Fibroblast of mammary gland (primary cell): Measurements from ENCODE around the gene ADH6.

ENCODE experiments used
- DNase-seq: peaks from one replicate; pipeline ENCODE4 v3.0.0-alpha.2; 2010; ENCODE audit warnings: low read depth
- H3K4me3 ChIP-seq: 2 replicates; pipeline ENCODE4 v1.5.1; 2011; ENCODE audit warnings: low read depth, mild to moderate bottlenecking, low read length, moderate library complexity; ENCODE audit not compliant: control insufficient read depth
- TF ChIP-seq, protein P1 (sequence below): conservative IDR thresholded peaks from 2 replicates; pipeline ENCODE4 v1.5.1; 2011; ENCODE audit warnings: low read depth, low read length, inconsistent platforms; ENCODE audit not compliant: control insufficient read depth, insufficient read depth

The ADH6 gene

GRCh38 chr4:99207911-99208718 lies 10.9 kb downstream of the ADH6 start:
- TF ChIP-seq, protein P1, sequence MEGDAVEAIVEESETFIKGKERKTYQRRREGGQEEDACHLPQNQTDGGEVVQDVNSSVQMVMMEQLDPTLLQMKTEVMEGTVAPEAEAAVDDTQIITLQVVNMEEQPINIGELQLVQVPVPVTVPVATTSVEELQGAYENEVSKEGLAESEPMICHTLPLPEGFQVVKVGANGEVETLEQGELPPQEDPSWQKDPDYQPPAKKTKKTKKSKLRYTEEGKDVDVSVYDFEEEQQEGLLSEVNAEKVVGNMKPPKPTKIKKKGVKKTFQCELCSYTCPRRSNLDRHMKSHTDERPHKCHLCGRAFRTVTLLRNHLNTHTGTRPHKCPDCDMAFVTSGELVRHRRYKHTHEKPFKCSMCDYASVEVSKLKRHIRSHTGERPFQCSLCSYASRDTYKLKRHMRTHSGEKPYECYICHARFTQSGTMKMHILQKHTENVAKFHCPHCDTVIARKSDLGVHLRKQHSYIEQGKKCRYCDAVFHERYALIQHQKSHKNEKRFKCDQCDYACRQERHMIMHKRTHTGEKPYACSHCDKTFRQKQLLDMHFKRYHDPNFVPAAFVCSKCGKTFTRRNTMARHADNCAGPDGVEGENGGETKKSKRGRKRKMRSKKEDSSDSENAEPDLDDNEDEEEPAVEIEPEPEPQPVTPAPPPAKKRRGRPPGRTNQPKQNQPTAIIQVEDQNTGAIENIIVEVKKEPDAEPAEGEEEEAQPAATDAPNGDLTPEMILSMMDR = no peak
- H3K4me3 ChIP-seq = no peak overlapping the region
- DNase-seq = peak; percentile 44

GRCh38 chr4:99207069-99207743 lies 11.8 kb downstream of the ADH6 start:
- no peak overlapping the region for H3K4me3 ChIP-seq
- TF ChIP-seq, protein P1 = no peak
- no peak for DNase-seq

- TF ChIP-seq, protein P1 = peak; percentile 27
- peak; percentile 86 for DNase-seq
- no peak overlapping the region for H3K4me3 ChIP-seq
These were observed 13.7 kb downstream of the ADH6 start for GRCh38 chr4:99205153-99205979.

GRCh38 chr4:99202536-99202935 lies 16.5 kb downstream of the ADH6 start:
- no peak overlapping the region for H3K4me3 ChIP-seq
- DNase-seq = peak; percentile 92
- TF ChIP-seq, protein P1 = no peak

DNA sequence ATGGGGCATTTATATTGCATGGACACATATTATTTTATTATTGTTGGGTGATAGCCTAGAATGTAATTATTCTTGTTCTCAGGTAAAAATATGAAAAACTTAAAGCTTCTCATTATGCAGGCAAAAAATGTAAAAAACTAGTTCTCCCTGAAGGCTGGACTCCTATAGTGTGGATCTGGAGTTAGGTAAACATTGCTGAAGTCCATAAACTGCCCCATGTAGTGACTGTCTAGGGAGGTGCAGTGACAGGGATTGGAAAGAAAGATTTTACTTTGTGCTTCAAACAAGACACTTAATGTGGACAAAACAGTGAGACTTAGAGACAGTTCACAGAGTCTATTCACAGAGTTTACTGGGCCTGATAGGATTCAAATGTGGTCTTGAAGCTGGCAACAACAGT lies 17.0 kb downstream of the ADH6 start:
- H3K4me3 ChIP-seq = no peak overlapping the region

DNA sequence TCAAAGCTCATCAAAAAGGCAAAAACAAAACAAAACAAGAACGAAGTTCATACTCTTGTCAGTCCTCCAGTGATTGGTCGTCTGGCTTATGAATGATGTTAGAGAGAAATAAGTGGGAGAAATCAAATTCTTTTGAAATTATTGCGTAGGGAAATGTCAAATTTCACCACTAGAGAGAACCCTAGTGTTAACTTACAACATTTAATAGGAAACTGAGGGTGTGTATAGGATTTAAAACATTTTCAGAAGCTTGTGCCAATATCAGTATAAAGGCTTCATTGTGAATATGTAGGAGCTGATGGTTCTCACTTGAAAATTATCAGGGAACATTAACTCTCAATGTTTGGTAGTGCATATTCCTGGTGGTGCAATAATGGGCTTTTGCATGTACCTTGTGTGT lies 17.4 kb downstream of the ADH6 start:
- no peak overlapping the region for H3K4me3 ChIP-seq
- DNase-seq = peak; percentile 73
- TF ChIP-seq, protein P1 = peak; percentile 41

More for the DNA sequence above, 17.0 kb downstream of the ADH6 start:
- TF ChIP-seq, protein P1 = no peak
- no peak for DNase-seq
